Keratinocyte (primary cell): ENCODE data around the gene ACOT9.

Experiments
- EZH2 ChIP-seq: IDR thresholded peaks from one replicate; pipeline ENCODE4 v1.6.1; 2012; ENCODE audit warnings: inconsistent platforms, mild to moderate bottlenecking, low read length, moderate library complexity
- TF ChIP-seq, protein P1 (sequence below), 3 experiments: IDR thresholded peaks in 1 of 3; conservative IDR thresholded peaks in 1 of 3; optimal IDR thresholded peaks in 1 of 3; 2 replicates in 2 of 3; 3 replicates in 1 of 3; pipeline versions ENCODE3 to v1.5.1; 2011; ENCODE audit warnings: low read length in 3 of 3, mild to moderate bottlenecking in 3 of 3, moderate library complexity in 2 of 3, control low read depth in 1 of 3, inconsistent platforms in 1 of 3; ENCODE audit not compliant: insufficient read depth in 2 of 3; ENCODE audit errors: extremely low read depth in 1 of 3

DNA sequence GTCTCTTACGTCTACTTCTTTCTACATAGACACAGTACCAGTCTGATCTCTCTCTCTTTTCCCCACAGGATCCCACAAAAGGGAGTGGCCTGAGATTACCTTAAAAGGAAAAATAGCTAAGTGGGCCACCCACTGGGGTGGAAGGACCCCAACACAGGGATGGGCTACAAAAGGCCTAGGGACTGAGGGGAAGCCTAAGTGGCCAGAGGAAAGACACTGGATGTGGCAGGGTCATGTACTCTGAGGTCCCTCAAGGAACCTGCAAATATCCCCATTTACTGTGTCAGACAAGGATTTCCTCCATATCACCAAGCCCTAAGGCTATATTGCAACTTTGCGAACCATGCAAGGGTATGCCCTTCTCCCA, 82.3 kb downstream of the ACOT9 start:
- no peak for TF ChIP-seq EZH2
- TF ChIP-seq, protein P1, sequence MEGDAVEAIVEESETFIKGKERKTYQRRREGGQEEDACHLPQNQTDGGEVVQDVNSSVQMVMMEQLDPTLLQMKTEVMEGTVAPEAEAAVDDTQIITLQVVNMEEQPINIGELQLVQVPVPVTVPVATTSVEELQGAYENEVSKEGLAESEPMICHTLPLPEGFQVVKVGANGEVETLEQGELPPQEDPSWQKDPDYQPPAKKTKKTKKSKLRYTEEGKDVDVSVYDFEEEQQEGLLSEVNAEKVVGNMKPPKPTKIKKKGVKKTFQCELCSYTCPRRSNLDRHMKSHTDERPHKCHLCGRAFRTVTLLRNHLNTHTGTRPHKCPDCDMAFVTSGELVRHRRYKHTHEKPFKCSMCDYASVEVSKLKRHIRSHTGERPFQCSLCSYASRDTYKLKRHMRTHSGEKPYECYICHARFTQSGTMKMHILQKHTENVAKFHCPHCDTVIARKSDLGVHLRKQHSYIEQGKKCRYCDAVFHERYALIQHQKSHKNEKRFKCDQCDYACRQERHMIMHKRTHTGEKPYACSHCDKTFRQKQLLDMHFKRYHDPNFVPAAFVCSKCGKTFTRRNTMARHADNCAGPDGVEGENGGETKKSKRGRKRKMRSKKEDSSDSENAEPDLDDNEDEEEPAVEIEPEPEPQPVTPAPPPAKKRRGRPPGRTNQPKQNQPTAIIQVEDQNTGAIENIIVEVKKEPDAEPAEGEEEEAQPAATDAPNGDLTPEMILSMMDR (optimal IDR thresholded peaks at IDR 0.05 in 1 of 3, IDR thresholded peaks at IDR 0.05 in 1 of 3, conservative IDR thresholded peaks at IDR 0.05 in 1 of 3; ENCODE audit: extremely low read depth in 1 of 3, insufficient read depth in 2 of 3, low read length in 3 of 3), result no peak
